ENCODE results near the gene EDAR.

- no peak for TF ChIP-seq FOXJ3 (CRISPR knock-in tag; IDR thresholded peaks at IDR 0.05)
- no peak for TF ChIP-seq CTCF (IDR thresholded peaks at IDR 0.05)
- no peak for TF ChIP-seq ZBTB33 (IDR thresholded peaks at IDR 0.05; ENCODE audit: borderline replicate concordance, low read depth)
- TF ChIP-seq ELF1 (IDR thresholded peaks at IDR 0.05) = no peak
- no peak for TF ChIP-seq FOXM1 (IDR thresholded peaks at IDR 0.05; ENCODE audit: low read depth)
- TF ChIP-seq MAX (IDR thresholded peaks at IDR 0.05; ENCODE audit: low read depth) = no peak
- no peak for TF ChIP-seq MXI1 (IDR thresholded peaks at IDR 0.05; ENCODE audit: low read depth, low read length)
- no peak for TF ChIP-seq EP300 (IDR thresholded peaks at IDR 0.05; ENCODE audit: borderline replicate concordance in 1 of 2, low read depth in 1 of 2, low read length in 1 of 2)
These were observed 52.2 kb downstream of the EDAR start for GRCh38 chr2:108936866-108937265.
